Measurements from ENCODE around the gene HRC. TPM values are rescaled to one million over a fixed set of nuclear protein-coding genes. Genes with fewer than 3 reads are reported as not detected.

The HRC gene
- total RNA-seq, 2 experiments from 2014 or later = not detected

DNA sequence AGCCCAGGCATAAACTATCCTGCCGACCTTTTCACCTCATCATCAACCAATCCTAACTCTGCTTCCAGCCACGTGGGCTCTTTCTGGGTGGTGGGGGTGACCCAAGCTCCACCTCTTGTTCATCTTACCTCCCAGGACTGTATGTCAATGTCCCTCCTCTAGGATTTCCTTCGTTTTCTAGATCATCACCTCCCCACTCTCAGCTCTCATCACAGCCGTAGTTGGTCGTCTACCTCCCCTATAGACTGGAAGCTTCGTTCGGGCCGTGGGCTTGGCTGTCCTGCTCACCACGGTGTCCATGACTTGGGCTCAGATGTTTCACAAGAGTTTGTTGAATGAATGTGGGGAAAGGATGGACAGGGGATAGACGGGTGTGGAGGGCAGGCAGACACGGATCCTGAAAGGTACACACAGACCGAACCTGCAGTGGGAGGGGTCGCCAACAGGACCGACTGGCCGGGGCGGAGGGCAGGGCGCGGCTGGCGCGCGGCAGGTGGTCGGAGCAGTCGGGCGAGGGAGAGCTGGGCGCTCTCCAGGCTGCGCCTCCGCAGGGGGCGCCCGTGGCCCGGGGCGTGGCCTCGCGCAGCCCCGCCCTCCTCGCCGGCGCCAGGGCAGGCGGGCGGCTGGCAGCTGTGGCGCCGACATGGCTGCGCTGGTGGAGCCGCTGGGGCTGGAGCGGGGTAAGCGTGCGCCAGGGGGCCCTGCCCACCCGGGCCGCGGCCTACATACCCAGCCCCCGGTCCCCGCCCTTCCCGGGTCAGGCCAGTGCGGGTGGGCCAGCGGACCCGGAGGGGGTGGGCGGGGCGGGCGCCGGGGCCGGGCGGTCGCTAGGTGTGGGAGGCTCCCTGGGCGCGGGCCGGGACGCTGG lies 41.2 kb downstream of the HRC start, which contains the start of gene LIN7B:
Gene LIN7B, plus strand, starts transcription at position 609 of the 868 bp plus-strand sequence. Its CDS starts 35 bp downstream, at position 644.
- Mint-ChIP-seq H3K4me1 (peaks cover 23% of the 10 kb centered on the region), H3K9me3 (ENCODE audit: low read depth) (no peaks in the 10 kb centered on the region), H3K36me3 (peaks cover under 1% of the 10 kb centered on the region), H3K27ac (peak within 1 kb of the TSS; percentile 54), H3K27me3 (no peaks in the 10 kb centered on the region), H3K4me3 (peak within 1 kb of the TSS; percentile 78)
- peak; percentile 76 for ATAC-seq
- DNase-seq = peak; percentile 75
- CTCF ChIA-PET = interaction anchor here (0.6 to 6.9 kb wide), 27 partner anchors 8 to 1591 kb away, joined by 3 to 63 read pairs (median 5); partner anchors contain the start of genes BAX and RUVBL2

- Mint-ChIP-seq H3K27me3 (no peaks in the 10 kb centered on the region), H3K9me3 (ENCODE audit: low read depth) (no peaks in the 10 kb centered on the region), H3K4me1 (peaks cover 9% of the 10 kb centered on the region), H3K36me3 (peaks cover 19% of the 10 kb centered on the region), H3K4me3 (no peak overlapping the region), H3K27ac (no peak overlapping the region)
- ATAC-seq = no peak
- no peak for DNase-seq
- CTCF ChIA-PET = interaction anchor here (4.2 kb wide), 1 partner anchor 14 kb away, joined by 27 read pairs; no protein-coding TSS in a partner anchor
Measured at GRCh38 chr19:49111218-49111998, 43.8 kb downstream of the HRC start.

DNA sequence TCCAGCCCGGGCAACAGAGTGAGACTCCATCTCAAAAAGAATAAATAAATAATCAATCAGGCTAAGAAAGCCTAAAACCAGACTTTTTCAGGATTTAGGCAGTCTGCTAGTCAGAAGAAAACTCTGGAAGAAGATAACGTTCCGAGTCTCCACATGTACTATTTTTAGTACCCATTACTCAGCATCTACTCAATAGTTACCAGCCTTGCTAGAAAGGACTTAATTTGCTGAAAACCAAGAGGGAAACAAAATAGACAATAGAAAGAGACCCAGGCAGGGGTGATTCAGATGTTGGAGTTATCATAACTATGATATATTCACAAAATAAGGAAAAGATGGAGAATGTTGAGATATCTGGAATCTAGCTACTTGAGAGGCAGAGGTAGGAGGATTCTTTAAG lies 44.6 kb downstream of the HRC start:
- H3K36me3 Mint-ChIP-seq = peaks cover 21% of the 10 kb centered on the region
- H3K4me3 Mint-ChIP-seq = no peak overlapping the region
- CTCF ChIA-PET = interaction anchor here (4.2 kb wide), 1 partner anchor 13 kb away, joined by 27 read pairs; no protein-coding TSS in a partner anchor
- H3K27ac Mint-ChIP-seq = no peak overlapping the region
- no peak for ATAC-seq
- peaks cover 9% of the 10 kb centered on the region for H3K4me1 Mint-ChIP-seq
- H3K9me3 Mint-ChIP-seq (ENCODE audit: low read depth) = no peaks in the 10 kb centered on the region
- no peaks in the 10 kb centered on the region for H3K27me3 Mint-ChIP-seq
- no peak for DNase-seq

GRCh38 chr19:49109569-49110233 lies 45.5 kb downstream of the HRC start:
- DNase-seq (no peak), ATAC-seq (no peak)
- no peak overlapping the region for H3K27ac Mint-ChIP-seq
- H3K4me1 Mint-ChIP-seq = peaks cover 5% of the 10 kb centered on the region
- CTCF ChIA-PET = interaction anchor here (1.3 to 4.2 kb wide), 2 partner anchors 12 to 19 kb away, joined by 5 to 27 read pairs; no protein-coding TSS in a partner anchor
- no peaks in the 10 kb centered on the region for H3K27me3 Mint-ChIP-seq
- peaks cover 27% of the 10 kb centered on the region for H3K36me3 Mint-ChIP-seq
- H3K9me3 Mint-ChIP-seq (ENCODE audit: low read depth) = no peaks in the 10 kb centered on the region
- H3K4me3 Mint-ChIP-seq = no peak overlapping the region

GRCh38 chr19:49109051-49109450 lies 46.1 kb downstream of the HRC start:
- peaks cover 28% of the 10 kb centered on the region for H3K36me3 Mint-ChIP-seq
- no peak overlapping the region for H3K27ac Mint-ChIP-seq
- DNase-seq (no peak), ATAC-seq (no peak)
- H3K9me3 Mint-ChIP-seq (ENCODE audit: low read depth) = no peaks in the 10 kb centered on the region
- H3K4me1 Mint-ChIP-seq = peaks cover 5% of the 10 kb centered on the region
- CTCF ChIA-PET = interaction anchor here (1.3 to 4.2 kb wide), 3 partner anchors 11 to 26 kb away, joined by 4 to 27 read pairs (median 5); no protein-coding TSS in a partner anchor
- H3K27me3 Mint-ChIP-seq = no peaks in the 10 kb centered on the region
- H3K4me3 Mint-ChIP-seq = no peak overlapping the region

DNA sequence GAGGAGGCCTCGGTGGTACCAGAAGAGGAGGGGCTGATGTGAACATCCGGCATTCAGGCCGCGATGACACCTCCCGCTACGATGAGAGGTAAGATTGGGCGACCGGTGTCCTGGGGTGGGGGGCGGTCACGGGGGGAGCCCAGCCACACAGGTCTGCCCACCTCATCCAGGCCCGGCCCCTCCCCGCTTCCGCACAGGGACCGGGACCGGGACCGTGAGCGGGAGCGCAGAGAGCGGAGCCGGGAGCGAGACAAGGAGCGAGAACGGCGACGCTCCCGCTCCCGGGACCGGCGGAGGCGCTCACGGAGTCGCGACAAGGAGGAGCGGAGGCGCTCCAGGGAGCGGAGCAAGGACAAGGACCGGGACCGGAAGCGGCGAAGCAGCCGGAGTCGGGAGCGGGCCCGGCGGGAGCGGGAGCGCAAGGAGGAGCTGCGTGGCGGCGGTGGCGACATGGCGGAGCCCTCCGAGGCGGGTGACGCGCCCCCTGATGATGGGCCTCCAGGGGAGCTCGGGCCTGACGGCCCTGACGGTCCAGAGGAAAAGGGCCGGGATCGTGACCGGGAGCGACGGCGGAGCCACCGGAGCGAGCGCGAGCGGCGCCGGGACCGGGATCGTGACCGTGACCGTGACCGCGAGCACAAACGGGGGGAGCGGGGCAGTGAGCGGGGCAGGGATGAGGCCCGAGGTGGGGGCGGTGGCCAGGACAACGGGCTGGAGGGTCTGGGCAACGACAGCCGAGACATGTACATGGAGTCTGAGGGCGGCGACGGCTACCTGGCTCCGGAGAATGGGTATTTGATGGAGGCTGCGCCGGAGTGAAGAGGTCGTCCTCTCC lies 47.4 kb downstream of the HRC start:
- Mint-ChIP-seq H3K27me3 (no peaks in the 10 kb centered on the region), H3K27ac (no peak overlapping the region), H3K4me1 (no peaks in the 10 kb centered on the region), H3K9me3 (ENCODE audit: low read depth) (no peaks in the 10 kb centered on the region), H3K4me3 (no peak overlapping the region), H3K36me3 (peaks cover 28% of the 10 kb centered on the region)
- DNase-seq (no peak), ATAC-seq (no peak)
- CTCF ChIA-PET = interaction anchor here (1.4 to 4.2 kb wide), 2 partner anchors 10 to 27 kb away, joined by 4 to 27 read pairs; no protein-coding TSS in a partner anchor

DNA sequence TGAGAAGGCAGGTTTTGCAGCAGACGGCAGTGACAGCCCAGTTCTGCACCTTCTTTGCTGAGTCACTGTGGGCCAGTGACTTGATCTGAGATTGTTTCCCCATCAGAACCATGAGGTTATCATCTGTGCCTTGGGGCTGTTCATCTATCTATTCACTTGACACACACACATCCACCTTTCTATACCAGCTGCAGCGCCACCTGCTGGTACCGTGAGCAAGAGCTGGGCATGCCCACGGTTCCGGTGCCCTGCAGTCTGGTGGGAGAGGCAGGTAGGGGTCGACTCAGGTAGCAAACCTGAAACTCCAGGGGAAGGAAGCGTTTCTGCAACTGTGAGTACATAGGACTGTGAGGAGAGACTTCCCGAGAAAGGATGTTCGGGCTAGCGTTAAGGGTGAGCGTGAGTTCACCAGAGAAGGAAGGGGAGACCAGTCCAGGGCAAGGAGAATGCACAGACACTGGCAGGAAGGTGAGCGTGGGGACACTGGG lies 48.5 kb downstream of the HRC start:
- no peaks in the 10 kb centered on the region for H3K4me1 Mint-ChIP-seq
- H3K27ac Mint-ChIP-seq = no peak overlapping the region
- H3K4me3 Mint-ChIP-seq = no peak overlapping the region
- no peaks in the 10 kb centered on the region for H3K9me3 Mint-ChIP-seq (ENCODE audit: low read depth)
- H3K36me3 Mint-ChIP-seq = peaks cover 30% of the 10 kb centered on the region
- DNase-seq (peak; percentile 69), ATAC-seq (peak; percentile 74)
- CTCF ChIA-PET = interaction anchor here (0.5 to 2.4 kb wide), 15 partner anchors 8 to 591 kb away, joined by 3 to 22 read pairs (median 4); partner anchors contain the start of gene LIN7B
- no peaks in the 10 kb centered on the region for H3K27me3 Mint-ChIP-seq

- no peaks in the 10 kb centered on the region for H3K4me1 Mint-ChIP-seq
- H3K27me3 Mint-ChIP-seq = no peaks in the 10 kb centered on the region
- no peaks in the 10 kb centered on the region for H3K9me3 Mint-ChIP-seq (ENCODE audit: low read depth)
- H3K4me3 Mint-ChIP-seq = no peak overlapping the region
- no peak for ATAC-seq
- no peak overlapping the region for H3K27ac Mint-ChIP-seq
- peaks cover 46% of the 10 kb centered on the region for H3K36me3 Mint-ChIP-seq
- DNase-seq = no peak
- CTCF ChIA-PET = interaction anchor here (0.6 to 2.0 kb wide), 4 partner anchors 28 to 98 kb away, joined by 3 to 7 read pairs (median 4); no protein-coding TSS in a partner anchor
Measured at GRCh38 chr19:49104229-49104864, 50.8 kb downstream of the HRC start.

GRCh38 chr19:49103331-49104085 lies 51.7 kb downstream of the HRC start:
- Mint-ChIP-seq H3K4me1 (no peaks in the 10 kb centered on the region), H3K27me3 (no peaks in the 10 kb centered on the region), H3K27ac (no peak overlapping the region), H3K9me3 (ENCODE audit: low read depth) (no peaks in the 10 kb centered on the region), H3K36me3 (peaks cover 49% of the 10 kb centered on the region), H3K4me3 (no peak overlapping the region)
- DNase-seq (no peak), ATAC-seq (no peak)
- CTCF ChIA-PET = no interaction called here

GRCh38 chr19:49102303-49102702 lies 52.9 kb downstream of the HRC start:
- Mint-ChIP-seq H3K27ac (no peak overlapping the region), H3K27me3 (no peaks in the 10 kb centered on the region), H3K4me1 (peaks cover 10% of the 10 kb centered on the region), H3K36me3 (peaks cover 47% of the 10 kb centered on the region), H3K9me3 (ENCODE audit: low read depth) (no peaks in the 10 kb centered on the region), H3K4me3 (no peak overlapping the region)
- ATAC-seq (no peak), DNase-seq (no peak)
- CTCF ChIA-PET = interaction anchor here (2.0 kb wide), 1 partner anchor 12 kb away, joined by 8 read pairs; the partner anchor contains the start of gene LIN7B

Data from activated CD8-positive, alpha-beta memory T cell treated with anti-CD3 and anti-CD28 coated beads, Interleukin-2, amount 10 ng/mL, durations not matched to agents 7 days and 5 days (primary cell).